HEK293 (cell line): ENCODE data around the gene GPT2.

Experiments used
- CTCF ChIA-PET: fragments of 350-600 bp; formaldehyde crosslinking; extraction: SDS; loops from one replicate; lab custom pipeline; 2021; ENCODE audit warnings: antibody characterized with exemption; lab: Yijun Ruan, JAX
- POLR2A ChIA-PET: fragments of 300-600 bp; formaldehyde crosslinking; extraction: SDS; loops from one replicate; lab custom pipeline; 2020; ENCODE audit warnings: antibody characterized with exemption, inconsistent platforms; lab: Yijun Ruan, JAX
- H3K27ac ChIP-seq: fragments of 200-500 bp; sonication (Bioruptor generic); 2 replicates; pipeline ENCODE4 v1.5.1; 2014; ENCODE audit warnings: low read depth, low read length, control low read depth, inconsistent platforms; ENCODE audit errors: extremely low read depth
- H3K36me3 ChIP-seq, 2 experiments: fragments of 200-500 bp in 1 of 2; sonication (Bioruptor generic) in 1 of 2; 1 replicate in 1 of 2; 2 replicates in 1 of 2; pipeline ENCODE4 v1.5.1; 2014 to 2017; ENCODE audit warnings: inconsistent platforms in 2 of 2, low read length in 2 of 2; ENCODE audit not compliant: control insufficient read depth in 2 of 2, insufficient read depth in 1 of 2
- H3K4me1 ChIP-seq: fragments of 200-500 bp; sonication (Bioruptor generic); 2 replicates; pipeline ENCODE4 v1.5.1; 2014; ENCODE audit warnings: mild to moderate bottlenecking, low read length, inconsistent platforms; ENCODE audit not compliant: control insufficient read depth, insufficient read depth
- H3K4me3 ChIP-seq: 2 replicates; pipeline ENCODE4 v1.5.1; 2011; ENCODE audit warnings: low read depth, mild to moderate bottlenecking, control low read depth, low read length, moderate library complexity
- H3K9me3 ChIP-seq: fragments of 200-500 bp; sonication (Bioruptor generic); 2 replicates; pipeline ENCODE4 v1.5.1; 2014; ENCODE audit warnings: low read depth, low read length, inconsistent platforms; ENCODE audit not compliant: control insufficient read depth, insufficient read depth
- EGR2 ChIP-seq: fragments of 450-650 bp; formaldehyde crosslinking; IDR thresholded peaks from 2 replicates; pipeline ENCODE4 v1.5.1; 2016; ENCODE audit warnings: low read depth, missing biosample characterization, missing genetic modification characterization
- GLI2 ChIP-seq: fragments of 450-650 bp; formaldehyde crosslinking; IDR thresholded peaks from 2 replicates; pipeline ENCODE4; 2017; ENCODE audit warnings: missing biosample characterization, missing genetic modification characterization, low read depth, borderline replicate concordance
- SCRT1 ChIP-seq: fragments of 450-650 bp; formaldehyde crosslinking; IDR thresholded peaks from 2 replicates; pipeline ENCODE4 v1.5.1; 2016; ENCODE audit warnings: missing biosample characterization, missing genetic modification characterization, borderline replicate concordance
- SCRT2 ChIP-seq: fragments of 450-650 bp; formaldehyde crosslinking; IDR thresholded peaks from 2 replicates; pipeline ENCODE4 v1.5.1; 2016; ENCODE audit warnings: missing biosample characterization, missing genetic modification characterization
- TCF7L2 ChIP-seq: IDR thresholded peaks from 2 replicates; pipeline ENCODE4 v1.6.1; 2011; ENCODE audit warnings: low read depth, mild to moderate bottlenecking, inconsistent platforms, low read length, moderate library complexity, borderline replicate concordance
- ZNF416 ChIP-seq: fragments of 450-650 bp; formaldehyde crosslinking; IDR thresholded peaks from 2 replicates; pipeline ENCODE4 v1.5.1; 2016; ENCODE audit warnings: missing biosample characterization, missing genetic modification characterization
- ZNF571 ChIP-seq: fragments of 450-650 bp; formaldehyde crosslinking; IDR thresholded peaks from 2 replicates; pipeline ENCODE4 v1.5.0; 2017; ENCODE audit warnings: missing biosample characterization, missing genetic modification characterization
- ZNF768 ChIP-seq: fragments of 450-650 bp; formaldehyde crosslinking; IDR thresholded peaks from 2 replicates; pipeline ENCODE4 v1.5.1; 2018; ENCODE audit warnings: missing biosample characterization, mild to moderate bottlenecking, missing genetic modification characterization
- TF ChIP-seq, protein P1 (sequence below): fragments of 450-650 bp; formaldehyde crosslinking; IDR thresholded peaks from 2 replicates; pipeline ENCODE4 v1.5.1; 2017; ENCODE audit warnings: missing biosample characterization, missing genetic modification characterization
- TF ChIP-seq, protein P2 (sequence below): fragments of 450-650 bp; formaldehyde crosslinking; IDR thresholded peaks from 2 replicates; pipeline ENCODE4 v1.5.1; 2016; ENCODE audit warnings: missing biosample characterization, missing genetic modification characterization
- TF ChIP-seq, protein P3 (sequence below): fragments of 450-650 bp; formaldehyde crosslinking; IDR thresholded peaks from 2 replicates; pipeline ENCODE4 v1.5.1; 2016; ENCODE audit warnings: missing biosample characterization, missing genetic modification characterization
- TF ChIP-seq, protein P4 (sequence below): fragments of 450-650 bp; formaldehyde crosslinking; IDR thresholded peaks from 2 replicates; pipeline ENCODE4 v1.5.1; 2016; ENCODE audit warnings: missing biosample characterization, missing genetic modification characterization, low read depth

GPT2 gene

DNA sequence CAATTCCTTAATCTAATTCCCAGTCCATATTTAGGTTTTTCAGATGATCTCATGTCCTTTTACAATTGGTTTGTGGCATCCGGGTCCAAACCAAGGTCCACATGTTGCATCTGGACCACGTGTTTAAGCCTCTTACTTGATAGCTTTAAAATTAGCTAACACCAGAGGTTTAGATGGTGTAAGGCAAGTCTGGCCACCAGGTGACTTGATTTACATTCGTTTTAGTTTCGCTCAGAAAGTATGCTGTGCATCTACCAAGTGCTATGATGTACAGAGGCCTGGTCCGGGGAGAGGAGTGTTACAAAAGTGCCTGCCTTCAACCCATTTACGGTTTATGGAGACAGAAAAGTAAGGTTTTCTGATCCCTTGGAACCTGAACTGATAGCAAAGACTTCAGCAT lies 90.2 kb downstream of the GPT2 start:
- POLR2A ChIA-PET, result interaction anchor here (1.6 kb wide), 1 partner anchor 9 kb away, joined by 4 read pairs; no protein-coding TSS in a partner anchor
- CTCF ChIA-PET, result interaction anchor here (0.5 to 1.1 kb wide), 4 partner anchors 37 to 368 kb away, joined by 3 read pairs; no protein-coding TSS in a partner anchor
- no peaks in the 10 kb centered on the region for H3K9me3 ChIP-seq
- peak overlapping the region; percentile 89 for H3K27ac ChIP-seq
- H3K4me1 ChIP-seq, result peaks cover 4% of the 10 kb centered on the region; the same call in 1 of the 2 replicates
- H3K36me3 ChIP-seq, result peaks cover 16 to 20% of the 10 kb centered on the region in 2 experiments
- H3K4me3 ChIP-seq, result no peak overlapping the region
- TF ChIP-seq, protein P1, sequence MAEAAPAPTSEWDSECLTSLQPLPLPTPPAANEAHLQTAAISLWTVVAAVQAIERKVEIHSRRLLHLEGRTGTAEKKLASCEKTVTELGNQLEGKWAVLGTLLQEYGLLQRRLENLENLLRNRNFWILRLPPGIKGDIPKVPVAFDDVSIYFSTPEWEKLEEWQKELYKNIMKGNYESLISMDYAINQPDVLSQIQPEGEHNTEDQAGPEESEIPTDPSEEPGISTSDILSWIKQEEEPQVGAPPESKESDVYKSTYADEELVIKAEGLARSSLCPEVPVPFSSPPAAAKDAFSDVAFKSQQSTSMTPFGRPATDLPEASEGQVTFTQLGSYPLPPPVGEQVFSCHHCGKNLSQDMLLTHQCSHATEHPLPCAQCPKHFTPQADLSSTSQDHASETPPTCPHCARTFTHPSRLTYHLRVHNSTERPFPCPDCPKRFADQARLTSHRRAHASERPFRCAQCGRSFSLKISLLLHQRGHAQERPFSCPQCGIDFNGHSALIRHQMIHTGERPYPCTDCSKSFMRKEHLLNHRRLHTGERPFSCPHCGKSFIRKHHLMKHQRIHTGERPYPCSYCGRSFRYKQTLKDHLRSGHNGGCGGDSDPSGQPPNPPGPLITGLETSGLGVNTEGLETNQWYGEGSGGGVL, result no peak
- TF ChIP-seq GLI2 (no peak), ZNF768 (tag by site-specific recombination) (0 out of 2 replicates have a peak, but pooled peaks have one; percentile 19), EGR2 (no peak), TCF7L2 (no peak), SCRT1 (tag by site-specific recombination) (peak; percentile 60; the same call in 1 of the 2 replicates), SCRT2 (tag by site-specific recombination) (peak; percentile 90)
- TF ChIP-seq, protein P2, sequence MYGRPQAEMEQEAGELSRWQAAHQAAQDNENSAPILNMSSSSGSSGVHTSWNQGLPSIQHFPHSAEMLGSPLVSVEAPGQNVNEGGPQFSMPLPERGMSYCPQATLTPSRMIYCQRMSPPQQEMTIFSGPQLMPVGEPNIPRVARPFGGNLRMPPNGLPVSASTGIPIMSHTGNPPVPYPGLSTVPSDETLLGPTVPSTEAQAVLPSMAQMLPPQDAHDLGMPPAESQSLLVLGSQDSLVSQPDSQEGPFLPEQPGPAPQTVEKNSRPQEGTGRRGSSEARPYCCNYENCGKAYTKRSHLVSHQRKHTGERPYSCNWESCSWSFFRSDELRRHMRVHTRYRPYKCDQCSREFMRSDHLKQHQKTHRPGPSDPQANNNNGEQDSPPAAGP, result no peak
- TF ChIP-seq, protein P3, sequence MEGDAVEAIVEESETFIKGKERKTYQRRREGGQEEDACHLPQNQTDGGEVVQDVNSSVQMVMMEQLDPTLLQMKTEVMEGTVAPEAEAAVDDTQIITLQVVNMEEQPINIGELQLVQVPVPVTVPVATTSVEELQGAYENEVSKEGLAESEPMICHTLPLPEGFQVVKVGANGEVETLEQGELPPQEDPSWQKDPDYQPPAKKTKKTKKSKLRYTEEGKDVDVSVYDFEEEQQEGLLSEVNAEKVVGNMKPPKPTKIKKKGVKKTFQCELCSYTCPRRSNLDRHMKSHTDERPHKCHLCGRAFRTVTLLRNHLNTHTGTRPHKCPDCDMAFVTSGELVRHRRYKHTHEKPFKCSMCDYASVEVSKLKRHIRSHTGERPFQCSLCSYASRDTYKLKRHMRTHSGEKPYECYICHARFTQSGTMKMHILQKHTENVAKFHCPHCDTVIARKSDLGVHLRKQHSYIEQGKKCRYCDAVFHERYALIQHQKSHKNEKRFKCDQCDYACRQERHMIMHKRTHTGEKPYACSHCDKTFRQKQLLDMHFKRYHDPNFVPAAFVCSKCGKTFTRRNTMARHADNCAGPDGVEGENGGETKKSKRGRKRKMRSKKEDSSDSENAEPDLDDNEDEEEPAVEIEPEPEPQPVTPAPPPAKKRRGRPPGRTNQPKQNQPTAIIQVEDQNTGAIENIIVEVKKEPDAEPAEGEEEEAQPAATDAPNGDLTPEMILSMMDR (tag by site-specific recombination), result 0 out of 2 replicates have a peak, but pooled peaks have one; percentile 9

DNA sequence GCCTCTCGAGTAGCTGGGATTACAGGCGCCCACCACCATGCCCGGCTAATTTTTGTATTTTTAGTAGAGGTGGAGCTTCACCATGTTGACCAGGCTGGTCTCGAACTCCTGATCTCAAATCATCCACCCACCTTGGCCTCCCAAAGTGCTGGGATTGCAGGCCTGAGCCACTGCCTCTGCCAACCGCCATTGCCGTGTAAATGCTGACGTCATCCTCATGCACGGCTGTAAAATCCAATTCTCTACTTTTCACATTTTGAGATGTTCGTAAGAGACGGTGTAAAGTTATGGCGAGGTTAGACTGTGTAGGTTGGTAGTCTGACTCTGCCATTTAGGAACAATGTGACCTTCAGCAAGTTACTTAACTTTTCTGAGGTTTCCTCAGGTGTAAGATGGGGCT lies 91.0 kb downstream of the GPT2 start:
- no peak overlapping the region for H3K27ac ChIP-seq
- peaks cover 4% of the 10 kb centered on the region; the same call in 1 of the 2 replicates for H3K4me1 ChIP-seq
- CTCF ChIA-PET, result no interaction called here
- no peak overlapping the region for H3K4me3 ChIP-seq
- peaks cover 10 to 14% of the 10 kb centered on the region in 2 experiments; a peak in 2 of 3 replicates for H3K36me3 ChIP-seq
- TF ChIP-seq, protein P4, sequence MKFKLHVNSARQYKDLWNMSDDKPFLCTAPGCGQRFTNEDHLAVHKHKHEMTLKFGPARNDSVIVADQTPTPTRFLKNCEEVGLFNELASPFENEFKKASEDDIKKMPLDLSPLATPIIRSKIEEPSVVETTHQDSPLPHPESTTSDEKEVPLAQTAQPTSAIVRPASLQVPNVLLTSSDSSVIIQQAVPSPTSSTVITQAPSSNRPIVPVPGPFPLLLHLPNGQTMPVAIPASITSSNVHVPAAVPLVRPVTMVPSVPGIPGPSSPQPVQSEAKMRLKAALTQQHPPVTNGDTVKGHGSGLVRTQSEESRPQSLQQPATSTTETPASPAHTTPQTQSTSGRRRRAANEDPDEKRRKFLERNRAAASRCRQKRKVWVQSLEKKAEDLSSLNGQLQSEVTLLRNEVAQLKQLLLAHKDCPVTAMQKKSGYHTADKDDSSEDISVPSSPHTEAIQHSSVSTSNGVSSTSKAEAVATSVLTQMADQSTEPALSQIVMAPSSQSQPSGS (tag by site-specific recombination), result 0 out of 2 replicates have a peak, but pooled peaks have one; percentile 49
- TF ChIP-seq EGR2 (0 out of 2 replicates have a peak, but pooled peaks have one; percentile 5), ZNF416 (tag by site-specific recombination) (no peak)
- POLR2A ChIA-PET, result no interaction called here
- H3K9me3 ChIP-seq, result no peaks in the 10 kb centered on the region

DNA sequence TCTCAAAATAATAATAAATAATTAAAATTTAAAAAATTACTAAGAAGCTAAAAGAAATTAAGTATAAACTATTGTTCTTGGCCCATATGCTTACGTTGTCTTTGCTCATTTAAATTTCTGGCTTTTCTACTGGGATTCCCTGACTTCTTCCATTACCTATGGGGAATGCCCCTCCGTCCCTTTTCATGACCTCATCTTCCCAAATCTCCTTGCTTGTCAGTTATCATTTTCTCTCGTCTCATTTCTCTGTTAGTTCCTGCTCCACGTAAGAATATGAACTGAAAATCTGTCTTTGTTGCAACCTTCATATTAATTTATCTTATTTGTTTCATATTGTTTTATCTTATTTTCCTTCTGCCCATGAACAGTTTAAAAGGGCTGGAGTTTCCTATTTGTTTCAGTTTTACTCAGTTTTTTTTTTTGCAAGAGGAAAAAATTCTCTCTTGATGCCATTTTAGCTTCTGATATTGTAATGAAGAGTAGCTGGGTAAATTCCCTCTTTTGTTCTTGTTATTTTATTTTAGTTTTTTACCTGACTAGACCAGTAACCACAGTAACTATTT lies 91.8 kb downstream of the GPT2 start:
- no peak overlapping the region for H3K27ac ChIP-seq
- CTCF ChIA-PET, result interaction anchor here (0.9 kb wide), 1 partner anchor 42 kb away, joined by 4 read pairs; no protein-coding TSS in a partner anchor
- POLR2A ChIA-PET, result no interaction called here

More for the DNA sequence above, 91.8 kb downstream of the GPT2 start:
- TF ChIP-seq ZNF571 (tag by site-specific recombination) (no peak), ZNF768 (tag by site-specific recombination) (no peak)
- TF ChIP-seq, protein P4 (tag by site-specific recombination), result peak; percentile 48; the same call in 1 of the 2 replicates
- Histone ChIP-seq H3K4me1 (peaks cover 4% of the 10 kb centered on the region; the same call in 1 of the 2 replicates), H3K36me3 (peaks cover 4 to 6% of the 10 kb centered on the region in 2 experiments; a peak in 2 of 3 replicates), H3K4me3 (no peak overlapping the region), H3K9me3 (no peaks in the 10 kb centered on the region)
